K562 (cell line): ENCODE data around the gene GMPR.

Experiments used
- CREB1 ChIP-seq, 2 experiments: sonication (generic) in 1 of 2; formaldehyde crosslinking in 1 of 2; IDR thresholded peaks; 2 replicates each; pipeline versions ENCODE4 v1.6.1 to v1.8.0; 2012 to 2022; ENCODE audit warnings: inconsistent platforms in 1 of 2, mild to moderate bottlenecking in 1 of 2, missing genetic modification reagents in 1 of 2, moderate library complexity in 1 of 2
- CTCF ChIP-seq, 3 experiments: IDR thresholded peaks in 2 of 3; conservative IDR thresholded peaks in 1 of 3; 2 replicates each; pipeline ENCODE4 v1.5.1; 2011 to 2012; ENCODE audit warnings: low read length in 3 of 3, mild to moderate bottlenecking in 3 of 3, control low read depth in 2 of 3, improper control_type of control experiment in 1 of 3, inconsistent platforms in 1 of 3, low read depth in 1 of 3, mixed read lengths in 1 of 3, moderate library complexity in 1 of 3; ENCODE audit not compliant: insufficient read depth in 2 of 3
- E2F6 ChIP-seq, 2 experiments: IDR thresholded peaks; 2 replicates each; pipeline ENCODE4 v1.6.1; 2011; ENCODE audit warnings: borderline replicate concordance in 1 of 2, control low read depth in 1 of 2, low read depth in 1 of 2, low read length in 1 of 2, mild to moderate bottlenecking in 1 of 2, mixed read lengths in 1 of 2, moderate library complexity in 1 of 2; ENCODE audit not compliant: insufficient read depth in 1 of 2, insufficient read length in 1 of 2, poor library complexity in 1 of 2, severe bottlenecking in 1 of 2; ENCODE audit errors: extremely low read depth in 1 of 2
- MAZ ChIP-seq, 2 experiments: fragments of 450-650 bp in 1 of 2; sonication (generic) in 1 of 2; formaldehyde crosslinking; IDR thresholded peaks in 1 of 2; conservative IDR thresholded peaks in 1 of 2; 2 replicates each; pipeline versions ENCODE4 v1.4.0 to v1.5.0; 2020; ENCODE audit warnings: mild to moderate bottlenecking in 1 of 2, missing genetic modification reagents in 1 of 2
- MTA3 ChIP-seq: fragments of 450-650 bp; formaldehyde crosslinking; IDR thresholded peaks from 2 replicates; pipeline ENCODE4 v1.6.1; 2017; ENCODE audit warnings: mild to moderate bottlenecking, borderline replicate concordance
- ZBTB8A ChIP-seq: fragments of 450-650 bp; IDR thresholded peaks from 2 replicates; pipeline ENCODE4 v1.6.1; 2018; ENCODE audit warnings: mild to moderate bottlenecking, moderate library complexity; ENCODE audit not compliant: partially characterized antibody

DNA sequence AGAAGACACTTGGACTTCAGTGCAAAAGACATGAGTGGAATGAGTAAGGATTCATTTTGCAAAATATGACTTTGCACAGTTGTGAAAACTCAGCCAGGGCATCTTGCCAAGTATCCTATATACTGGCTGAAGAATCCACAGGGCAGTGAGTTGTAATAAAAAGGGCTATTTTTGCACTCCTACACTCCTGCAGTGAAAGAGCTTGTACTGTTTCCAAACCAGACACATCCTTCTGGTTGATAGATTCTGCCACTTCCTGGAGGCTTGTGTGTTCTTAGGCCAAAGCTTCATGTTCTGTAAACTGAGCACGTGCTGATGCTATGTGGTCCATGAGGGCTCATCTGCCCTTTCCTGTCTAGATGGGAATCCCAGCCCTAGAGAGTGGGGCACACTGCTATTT lies 34.9 kb downstream of the GMPR start:
- TF ChIP-seq E2F6 (IDR thresholded peaks at IDR 0.05; ENCODE audit: borderline replicate concordance in 1 of 2, extremely low read depth in 1 of 2, insufficient read depth in 1 of 2, insufficient read length in 1 of 2, low read depth in 1 of 2, low read length in 1 of 2, poor library complexity in 1 of 2, severe bottlenecking in 1 of 2), result no peak
- TF ChIP-seq ZBTB8A, result no peak
- no peak for TF ChIP-seq CTCF (IDR thresholded peaks at IDR 0.05 in 2 of 3, conservative IDR thresholded peaks at IDR 0.05 in 1 of 3; ENCODE audit: insufficient read depth in 2 of 3, low read depth in 1 of 3, low read length in 3 of 3)
- TF ChIP-seq CREB1 (IDR thresholded peaks at IDR 0.05), result no peak
- TF ChIP-seq CREB1 (CRISPR knock-in tag; IDR thresholded peaks at IDR 0.05), result no peak
- no peak for TF ChIP-seq MAZ (CRISPR knock-in tag; conservative IDR thresholded peaks at IDR 0.05 in 1 of 2, IDR thresholded peaks at IDR 0.05 in 1 of 2)
- no peak for TF ChIP-seq MTA3
